ENCODE data around the gene RAB26.
"Not testable (repeated sequence)": the region's sequence is repeated elsewhere in the genome, so short reads cannot be mapped to it uniquely, and the experiment has no call there.

Gene RAB26

DNA sequence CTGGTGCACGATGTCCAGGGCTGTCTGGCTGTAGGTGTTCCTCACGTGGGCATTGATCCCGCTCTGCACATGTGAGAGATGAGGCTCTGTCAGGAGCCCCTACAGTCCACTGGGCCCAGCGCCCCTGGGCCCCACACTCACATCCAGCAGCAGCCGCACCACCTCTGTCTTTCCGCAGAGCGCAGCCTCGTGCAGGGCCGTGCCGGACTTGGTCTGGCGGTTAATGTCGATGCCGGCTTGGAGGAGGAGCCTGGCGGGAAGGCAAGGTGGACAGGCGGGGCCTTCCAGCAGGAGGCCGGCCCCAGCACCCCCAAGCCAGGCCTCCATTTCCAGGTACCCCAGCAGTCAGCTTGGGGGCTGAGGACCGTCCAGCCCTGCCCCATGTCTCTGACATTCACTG is 38.8 kb downstream of the RAB26 start:
- DNase-seq (ENCODE audit: low read depth, low spot score), result no peak

DNA sequence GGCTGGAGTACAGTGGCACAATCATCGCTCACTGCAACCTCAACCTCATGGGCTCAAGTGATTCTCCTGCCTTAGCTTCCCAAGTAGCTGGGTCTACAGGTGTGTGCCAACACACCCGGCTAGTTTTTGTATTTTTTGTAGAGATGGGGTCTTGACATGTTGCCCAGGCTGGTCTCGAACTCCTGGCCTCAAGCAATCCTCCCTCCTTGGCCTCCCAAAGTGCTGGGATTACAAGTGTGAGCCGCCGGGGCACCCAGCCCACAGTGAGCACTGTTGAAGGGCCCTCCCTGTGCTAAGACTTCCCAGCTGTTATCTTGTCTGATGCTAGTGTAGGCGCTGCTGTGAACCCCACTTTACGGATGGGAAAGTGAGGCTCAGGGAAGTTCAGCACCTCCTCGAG is 40.0 kb downstream of the RAB26 start:
- DNase-seq (ENCODE audit: low read depth, low spot score), result no peak
- no peak overlapping the region for H3K4me3 ChIP-seq (ENCODE audit: low read length)

More for the DNA sequence above, 38.8 kb downstream of the RAB26 start:
- H3K4me3 ChIP-seq (ENCODE audit: low read length), result no peak overlapping the region

DNA sequence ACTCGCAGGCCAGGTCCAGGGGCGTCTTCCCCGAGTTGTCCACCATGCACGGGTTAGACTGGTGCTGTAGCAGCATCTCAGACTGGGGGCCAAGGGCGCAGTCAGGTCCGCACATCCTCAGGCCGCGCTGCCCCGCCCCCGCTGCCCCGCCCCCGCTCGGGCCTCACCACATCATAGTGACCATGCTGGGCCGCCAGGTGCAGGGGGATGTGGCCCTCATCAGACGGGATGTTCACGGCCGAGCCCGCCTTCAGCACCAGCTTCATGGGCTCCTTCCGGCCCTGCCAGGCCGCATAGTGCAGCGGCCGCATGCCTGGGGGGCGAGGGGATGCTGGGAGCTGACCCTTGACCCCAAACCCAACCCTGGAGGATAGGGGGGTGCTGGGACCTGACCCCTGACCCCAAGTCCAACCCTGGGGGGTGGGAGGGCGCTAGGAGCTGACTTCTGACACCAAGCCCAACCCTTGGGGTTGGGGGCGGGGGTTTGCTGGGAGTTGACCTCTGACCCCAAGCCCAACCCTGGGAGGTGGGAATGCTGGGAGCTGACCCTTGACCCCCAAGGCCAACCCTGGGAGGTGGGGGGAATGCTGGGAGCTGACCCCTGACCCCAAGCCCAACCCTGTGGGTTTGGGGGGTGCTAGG is 40.9 kb downstream of the RAB26 start:
- H3K4me3 ChIP-seq (ENCODE audit: low read length), result no peak overlapping the region
- no peak for DNase-seq (ENCODE audit: low read depth, low spot score)

DNA sequence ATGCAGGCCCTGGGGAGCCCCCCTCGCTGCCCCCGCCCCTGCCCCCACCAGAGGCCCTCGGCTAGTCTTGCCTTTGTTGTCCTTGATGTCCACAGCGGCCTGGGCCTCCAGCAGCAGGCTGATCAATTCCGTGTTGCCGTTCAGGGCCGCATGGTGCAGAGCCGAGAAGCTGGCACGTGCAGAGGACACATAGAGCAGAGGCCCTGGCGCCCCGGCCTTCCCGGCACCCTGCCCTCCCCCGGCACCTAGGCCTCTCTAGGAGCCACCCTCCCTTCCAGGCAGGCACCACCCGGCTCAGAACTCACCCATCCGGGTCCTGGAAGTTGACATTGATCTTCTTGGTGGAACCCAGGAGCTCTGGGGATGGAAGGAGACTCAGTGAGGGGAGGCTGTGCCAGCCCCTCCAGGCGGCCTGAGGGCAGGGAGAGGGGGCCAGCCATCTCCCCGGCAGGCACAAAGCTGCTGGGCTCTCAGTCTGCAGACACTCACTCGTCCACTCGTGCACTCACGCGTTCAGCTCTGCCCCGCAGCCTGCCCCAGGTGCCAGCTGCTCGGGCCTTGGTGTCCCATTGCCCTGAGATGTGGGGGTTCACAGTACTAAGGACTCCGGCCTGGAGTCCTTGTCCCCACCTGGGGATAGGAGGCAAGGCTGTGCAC is 41.7 kb downstream of the RAB26 start:
- no peak for DNase-seq (ENCODE audit: low read depth, low spot score)
- no peak overlapping the region for H3K4me3 ChIP-seq (ENCODE audit: low read length)

DNA sequence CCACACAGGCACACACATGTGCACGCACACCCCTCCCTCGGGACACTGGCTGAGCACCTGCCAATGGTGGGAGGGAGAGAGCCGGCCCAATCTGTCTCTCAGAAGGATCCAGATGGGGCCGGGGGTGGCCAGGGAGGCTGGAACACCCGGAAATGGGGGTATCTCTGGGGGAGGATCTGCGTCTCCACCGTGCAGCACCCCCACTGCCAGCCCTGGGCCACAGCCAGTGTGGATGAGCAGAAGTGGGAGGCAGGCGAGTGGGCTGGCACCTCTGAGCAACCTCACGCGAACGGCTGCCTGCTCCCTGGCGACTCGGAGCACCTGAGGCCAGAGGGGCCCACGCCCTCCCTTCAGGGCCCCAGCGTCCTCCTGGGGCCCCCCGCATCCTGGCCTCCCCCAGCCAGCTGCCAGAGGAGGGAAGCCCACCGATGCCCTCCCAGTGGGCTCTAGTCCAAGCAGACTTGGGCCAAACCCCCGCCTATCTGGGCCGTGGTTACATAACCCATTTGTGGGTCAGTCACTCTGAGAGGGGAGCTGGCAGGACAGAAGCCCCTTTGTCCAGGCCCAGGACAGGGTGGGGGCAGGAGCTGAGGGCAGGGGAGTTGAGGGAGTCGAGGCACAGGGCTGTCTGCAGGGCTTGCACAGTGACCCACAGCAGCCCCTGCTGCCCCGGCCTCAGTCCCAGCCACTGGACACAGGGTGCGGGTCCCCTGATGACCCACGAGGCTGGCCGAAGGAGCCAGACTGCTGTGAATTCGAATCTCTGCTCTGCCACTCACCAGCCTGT is 42.4 kb downstream of the RAB26 start:
- H3K4me3 ChIP-seq (ENCODE audit: low read length), result no peak overlapping the region
- no peak for DNase-seq (ENCODE audit: low read depth, low spot score)

DNA sequence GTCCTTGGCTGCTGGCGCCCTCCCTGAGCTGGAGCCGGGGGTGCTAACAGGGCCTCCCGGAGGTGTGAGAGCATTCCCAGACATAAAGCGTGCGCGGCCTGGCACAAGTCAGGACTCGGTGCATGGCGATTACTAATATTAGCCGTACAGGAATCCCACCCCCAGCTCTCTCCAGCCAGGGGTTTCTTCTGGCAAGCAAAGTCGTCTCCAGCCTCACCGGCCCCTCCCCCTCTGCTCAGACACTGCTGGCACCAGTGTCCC is 43.0 kb downstream of the RAB26 start:
- no peak for DNase-seq (ENCODE audit: low read depth, low spot score)
- no peak overlapping the region for H3K4me3 ChIP-seq (ENCODE audit: low read length)

DNA sequence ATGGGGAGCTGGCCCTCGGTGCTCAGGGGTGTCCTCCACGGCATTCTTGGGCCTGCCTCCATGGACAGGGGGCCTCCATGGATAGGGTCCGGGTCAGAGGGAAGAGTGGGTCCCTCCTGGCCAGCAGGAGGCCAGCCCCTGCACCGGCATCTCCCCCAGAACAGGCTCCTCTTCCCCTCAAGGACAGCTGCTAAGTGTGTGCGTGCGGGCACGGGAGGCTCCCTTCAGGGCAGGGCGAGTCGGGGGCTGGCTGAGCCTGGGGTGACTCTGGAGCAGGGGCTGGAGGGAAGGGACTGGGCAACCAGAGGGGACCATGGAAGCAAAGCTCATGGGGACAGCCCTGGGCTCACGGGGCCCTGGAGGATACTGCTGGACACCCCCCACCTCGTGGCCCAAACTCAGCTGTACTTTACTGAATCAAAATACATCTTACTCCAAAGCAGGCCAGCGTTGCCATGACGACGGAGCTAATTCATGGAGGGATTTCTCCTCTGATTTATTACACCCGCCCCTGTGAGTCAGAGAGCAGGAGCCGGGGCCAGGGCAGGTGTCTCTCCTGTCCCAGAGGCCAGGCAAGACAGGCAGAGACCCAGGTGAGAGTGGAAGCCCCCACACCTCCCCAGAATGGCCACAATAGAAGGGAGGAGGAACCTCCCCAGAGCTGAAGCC is 45.9 kb downstream of the RAB26 start:
- H3K4me3 ChIP-seq (ENCODE audit: low read length), result no peak overlapping the region
- no peak for DNase-seq (ENCODE audit: low read depth, low spot score)

DNA sequence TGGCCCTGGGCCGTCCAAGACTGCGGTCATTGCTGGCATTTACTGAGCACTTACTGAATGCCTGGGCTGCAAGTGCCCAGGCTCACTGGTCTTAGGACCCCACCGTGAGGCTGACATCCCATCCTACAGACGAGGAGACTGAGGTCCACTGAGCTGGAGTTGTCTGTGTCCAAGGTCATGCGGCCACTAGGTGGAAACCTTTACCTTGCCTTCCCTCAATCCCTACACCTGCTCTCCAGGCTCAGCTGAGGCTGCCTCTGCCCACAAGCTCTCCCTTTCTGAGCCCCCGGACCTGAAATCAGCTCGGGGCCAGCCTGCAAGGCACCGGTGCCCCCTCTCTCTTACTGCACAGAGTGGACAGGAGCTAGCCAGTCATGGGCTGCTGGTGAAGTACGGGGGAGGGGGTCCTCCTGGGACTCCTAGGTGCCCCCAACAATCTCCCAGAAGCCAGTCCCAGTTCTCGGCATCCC is 46.5 kb downstream of the RAB26 start:
- no peak overlapping the region for H3K4me3 ChIP-seq (ENCODE audit: low read length)
- DNase-seq (ENCODE audit: low read depth, low spot score), result peak; percentile 49

DNA sequence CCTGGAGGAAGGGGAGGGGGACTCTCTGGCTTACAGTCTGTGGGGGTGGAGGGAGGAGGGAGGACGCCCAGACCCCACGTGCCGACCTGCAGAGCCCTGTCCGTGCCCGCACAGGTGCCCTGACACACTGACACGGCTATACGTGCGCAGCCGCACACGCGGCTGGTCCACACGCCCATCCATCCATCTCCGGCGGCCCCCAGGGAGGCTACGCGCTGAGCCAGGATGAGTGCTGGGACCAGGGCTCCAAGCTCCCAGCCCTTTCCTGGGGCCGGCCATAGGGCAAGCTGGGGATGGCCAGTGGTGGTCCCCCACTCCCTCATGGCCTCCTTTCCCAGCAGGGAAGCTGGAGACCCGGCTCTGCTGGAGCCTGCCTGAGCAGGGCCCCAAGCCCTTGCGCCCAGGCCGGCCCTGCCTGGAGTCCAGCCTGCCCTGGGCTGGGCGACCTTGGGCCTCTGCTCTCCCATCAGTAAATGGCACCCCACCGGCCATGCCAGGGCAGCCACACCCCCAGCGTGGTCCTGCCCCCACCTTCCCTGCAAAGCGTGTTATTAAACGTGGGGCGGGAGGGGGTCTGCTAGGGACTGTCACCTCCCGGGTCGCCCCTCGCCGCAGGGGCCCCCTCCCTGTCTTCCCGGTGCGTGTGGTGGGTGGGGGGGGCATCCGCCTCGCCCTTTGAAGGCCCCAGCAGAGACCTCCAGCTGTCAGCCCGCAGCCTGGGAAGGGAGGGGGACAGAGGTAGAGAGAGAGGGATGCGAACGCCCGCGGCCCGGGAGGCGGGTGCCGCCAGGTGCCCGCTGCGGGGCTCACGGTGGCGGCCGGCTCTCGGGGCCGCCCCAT is 47.1 kb downstream of the RAB26 start:
- DNase-seq (ENCODE audit: low read depth, low spot score), result peak; percentile 26
- peak overlapping the region; percentile 9 for H3K4me3 ChIP-seq (ENCODE audit: low read length)

DNA sequence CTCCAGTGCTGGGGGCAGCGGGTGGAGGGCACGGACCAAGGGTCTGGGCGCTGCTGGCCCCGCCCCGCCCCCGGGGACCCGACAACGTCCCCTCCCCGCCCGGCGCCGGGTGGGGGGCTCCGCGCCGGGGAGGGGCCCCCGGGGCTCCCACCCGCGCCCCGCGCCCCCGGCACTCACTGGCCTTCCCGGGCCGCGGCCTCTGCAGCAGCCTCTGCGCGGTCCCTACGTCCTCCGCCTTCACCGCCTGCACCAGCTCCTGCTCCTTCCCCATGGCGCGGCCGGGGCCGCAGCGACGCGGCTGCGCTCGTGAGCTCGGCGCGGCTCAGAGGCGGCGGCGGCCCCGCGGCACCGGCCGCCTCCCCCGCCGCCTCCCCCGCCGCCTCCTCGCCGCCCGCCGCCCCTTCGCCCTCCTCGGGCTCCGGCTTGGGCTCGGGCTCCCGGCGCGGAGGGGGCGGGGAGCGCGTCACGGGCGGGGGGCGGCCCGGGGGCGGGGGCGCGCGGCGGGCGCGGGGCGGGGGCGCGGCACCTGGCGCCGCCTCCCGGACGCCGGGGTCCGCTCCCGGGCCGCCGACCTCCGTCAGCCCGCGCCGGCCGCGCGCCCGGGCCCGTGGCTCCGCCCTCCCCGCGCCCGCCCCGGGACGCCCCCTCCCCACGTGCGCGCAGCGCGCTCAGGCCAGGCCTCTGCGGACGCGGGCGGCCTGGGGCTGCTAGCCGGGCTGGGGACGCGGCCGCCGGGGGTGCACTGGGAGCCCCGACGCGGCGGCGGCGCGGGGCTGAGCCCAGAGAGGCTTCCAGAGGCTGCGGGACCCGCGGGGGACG is 47.9 kb downstream of the RAB26 start, which contains the start of gene CASKIN1:
Gene CASKIN1 (minus strand): TSS at position 444 of the 819 bp plus-strand sequence. CDS start 173 bp downstream, at position 271.
- DNase-seq (ENCODE audit: low read depth, low spot score), result no peak
- H3K4me3 ChIP-seq (ENCODE audit: low read length), result peak within 1 kb of the TSS; percentile 34

DNA sequence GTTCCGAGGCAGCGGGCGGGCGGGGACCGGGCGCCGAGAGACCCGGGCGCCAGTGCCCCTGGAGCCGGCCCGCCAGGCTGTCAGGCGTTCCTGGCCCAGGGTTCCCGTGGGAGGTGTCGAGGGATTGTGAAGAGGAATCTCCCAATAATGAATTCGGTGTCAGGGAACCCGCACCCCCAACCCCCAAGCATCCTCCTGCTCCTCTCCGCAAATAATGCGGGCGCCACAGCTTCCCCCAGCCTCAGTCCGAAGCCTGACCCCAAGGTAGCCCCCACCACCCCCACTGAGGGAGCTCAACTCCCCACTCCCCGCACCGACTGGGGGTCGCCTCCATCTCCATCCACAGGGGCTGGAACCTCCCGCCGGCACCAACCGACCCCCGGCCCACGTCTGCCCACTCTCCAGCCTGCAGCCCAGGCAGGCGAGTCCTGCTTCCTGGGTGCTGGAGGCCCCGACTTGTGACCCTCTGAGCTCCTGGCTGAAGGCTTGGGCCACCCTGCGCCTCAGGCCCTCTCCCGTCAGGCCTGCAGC is 48.6 kb downstream of the RAB26 start:
- DNase-seq (ENCODE audit: low read depth, low spot score), result no peak
- H3K4me3 ChIP-seq (ENCODE audit: low read length), result no peak overlapping the region

DNA sequence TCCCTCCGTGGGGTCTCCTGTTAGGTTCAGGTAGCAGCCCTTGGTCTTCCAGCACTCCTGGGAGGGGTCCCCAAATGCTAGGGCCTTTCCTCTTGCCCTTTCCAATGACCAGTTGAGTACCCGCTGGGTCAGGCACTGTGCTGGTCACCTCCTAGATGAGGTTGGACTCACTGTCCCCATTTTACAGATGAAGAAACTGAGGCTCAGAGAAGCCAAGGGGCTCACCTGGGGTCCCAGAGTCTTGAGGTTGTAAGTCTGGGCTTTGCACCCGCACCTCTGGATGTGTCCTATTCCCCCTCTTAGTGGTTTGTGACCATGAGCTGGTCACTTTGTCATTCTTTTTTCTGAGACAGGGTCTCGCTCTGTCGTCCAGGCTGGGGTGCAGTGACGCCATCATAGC is 49.3 kb downstream of the RAB26 start:
- H3K4me3 ChIP-seq (ENCODE audit: low read length), result no peak overlapping the region
- no peak for DNase-seq (ENCODE audit: low read depth, low spot score)

DNA sequence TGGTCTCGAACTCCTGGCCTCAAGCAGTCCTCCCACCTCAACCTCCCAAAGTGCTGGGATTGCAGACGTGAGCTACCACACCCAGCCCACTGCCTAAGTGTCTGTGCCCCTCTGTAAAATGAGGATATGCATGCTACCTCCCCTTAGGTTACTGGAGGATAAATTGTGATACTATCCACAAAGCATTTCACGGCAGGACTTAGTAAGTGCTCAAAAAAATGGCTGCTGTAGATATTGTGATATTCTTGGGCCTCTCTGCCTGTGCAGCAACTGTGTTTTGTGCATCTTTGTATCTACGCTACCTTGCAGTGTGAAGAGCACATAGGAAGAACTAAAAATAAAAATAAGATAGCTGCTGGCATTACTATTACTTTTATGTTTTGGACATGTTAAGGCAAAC is 49.9 kb downstream of the RAB26 start:
- no peak overlapping the region for H3K4me3 ChIP-seq (ENCODE audit: low read length)

DNA sequence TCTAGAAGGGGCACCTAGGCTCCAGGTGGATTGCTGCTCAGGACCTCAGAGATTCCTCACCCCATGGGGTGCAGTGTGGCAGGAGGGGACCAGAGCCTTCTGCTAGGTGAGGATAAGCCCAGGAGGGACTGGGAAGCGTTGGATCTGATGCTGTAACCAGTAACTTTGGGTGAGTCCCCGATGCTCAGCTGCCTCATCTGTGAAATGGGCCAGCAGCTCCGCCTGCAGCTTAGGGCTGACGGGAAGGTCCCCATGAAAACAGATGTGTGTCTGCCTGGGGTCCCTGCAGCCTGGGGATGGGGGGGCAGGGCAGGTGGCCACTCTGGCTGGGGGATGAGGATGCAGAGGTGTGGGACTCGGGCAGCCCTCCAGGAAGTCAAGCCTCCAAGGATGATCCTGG is 50.7 kb downstream of the RAB26 start:
- no peak for DNase-seq (ENCODE audit: low read depth, low spot score)
- H3K4me3 ChIP-seq (ENCODE audit: low read length), result no peak overlapping the region

More for the DNA sequence above, 49.9 kb downstream of the RAB26 start:
- DNase-seq (ENCODE audit: low read depth, low spot score), result no peak

DNA sequence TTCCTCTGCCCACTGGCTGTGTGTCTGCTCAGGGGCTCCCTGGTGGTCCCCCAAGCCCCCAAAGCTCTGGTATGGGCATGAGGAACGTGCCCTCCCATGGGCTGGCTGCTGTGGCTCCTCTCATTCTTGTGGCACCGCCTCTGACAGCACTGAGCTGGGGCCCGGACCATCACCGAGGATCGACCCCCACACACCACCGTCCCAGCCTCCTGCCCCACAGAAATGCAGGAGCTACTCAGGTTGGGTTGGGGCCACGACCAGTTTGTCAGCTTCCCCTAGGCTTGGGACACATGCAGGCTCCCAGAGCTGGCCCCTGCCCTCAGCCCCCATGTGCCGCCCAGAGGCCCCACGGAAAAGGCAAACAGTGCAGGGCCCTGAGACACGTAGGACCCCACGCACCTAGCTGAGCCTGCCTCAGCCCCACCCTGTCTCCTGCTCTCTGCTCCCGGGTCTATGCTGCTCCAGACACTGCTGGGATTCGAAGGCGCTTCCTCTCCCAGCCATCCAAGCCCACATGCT is 51.3 kb downstream of the RAB26 start:
- no peak for DNase-seq (ENCODE audit: low read depth, low spot score)
- no peak overlapping the region for H3K4me3 ChIP-seq (ENCODE audit: low read length)

DNA sequence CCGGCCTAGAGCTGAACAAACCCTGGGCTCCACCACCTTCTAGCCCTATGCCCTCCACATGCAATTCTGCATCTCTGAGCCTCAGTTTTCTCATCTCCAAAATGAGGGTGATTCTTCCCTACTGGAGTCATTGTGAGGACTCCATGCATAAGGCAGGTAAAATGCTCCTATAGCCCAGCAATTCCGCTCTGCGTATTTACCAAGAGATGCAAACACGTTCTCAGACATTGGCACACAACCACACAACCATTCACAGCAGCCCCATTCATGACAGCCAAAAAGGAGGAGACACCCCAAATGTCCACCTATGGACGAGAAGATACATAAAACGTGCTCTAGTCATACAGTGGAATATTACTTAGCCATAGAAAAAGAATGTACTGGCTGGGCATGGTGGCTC is 51.9 kb downstream of the RAB26 start:
- DNase-seq (ENCODE audit: low read depth, low spot score), result no peak
- H3K4me3 ChIP-seq (ENCODE audit: low read length), result no peak overlapping the region

DNA sequence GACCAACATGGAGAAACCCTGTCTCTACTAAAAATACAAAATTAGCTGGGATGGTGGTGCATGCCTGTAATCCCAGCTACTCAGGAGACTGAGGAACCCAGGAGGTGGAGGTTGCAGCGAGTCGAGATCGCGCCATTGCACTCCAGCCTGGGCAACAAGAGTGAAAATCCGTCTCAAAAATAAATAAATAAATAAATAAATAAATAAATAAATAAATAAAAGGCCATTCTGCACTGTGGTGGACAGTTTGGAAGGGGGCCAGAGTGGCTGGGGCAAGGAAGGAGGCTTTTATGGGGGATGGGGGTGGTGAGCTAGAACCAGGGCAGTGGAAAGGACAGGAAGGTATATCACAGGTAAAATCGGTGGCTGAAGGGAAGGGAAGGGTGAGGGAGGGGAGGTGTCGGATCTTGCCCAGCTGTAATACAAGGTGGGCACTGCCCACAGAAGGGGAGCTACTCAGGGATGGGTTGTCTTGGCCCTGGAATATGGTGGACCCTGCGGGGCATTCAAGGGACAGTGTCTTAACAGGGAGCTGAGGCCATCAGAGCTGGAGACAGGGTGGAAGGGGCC is 54.8 kb downstream of the RAB26 start:
- H3K4me3 ChIP-seq (ENCODE audit: low read length); DNase-seq (ENCODE audit: low read depth, low spot score): not testable (repeated sequence)
